GM23338 (cell line): ENCODE results near the gene R3HCC1L. TPM values are rescaled to one million over a fixed set of nuclear protein-coding genes. Genes with fewer than 3 reads are reported as not detected.
A peak's percentile ranks its signal among the peaks of the same experiment; 100 is the strongest.

Experiments
- ATAC-seq: fragments of 200-7000 bp; cut with Tn5 transposase; 3 replicates; pipeline ENCODE4 v1.9.1; 2020
- DNase-seq: peaks from one replicate; pipeline ENCODE4 v3.0.0-alpha.2; 2015; ENCODE audit warnings: low spot score
- H2AFZ ChIP-seq: fragments of 200-600 bp; sonication (generic); 2 replicates; pipeline ENCODE4 v1.8.0; 2016; ENCODE audit warnings: antibody characterized with exemption, mild to moderate bottlenecking, moderate library complexity
- H3F3A ChIP-seq: fragments of 200-600 bp; sonication (generic); replicated peaks from 2 replicates; pipeline ENCODE4 v1.8.0; 2017; ENCODE audit warnings: antibody characterized with exemption, mixed run types, low read depth
- H3K27ac ChIP-seq: fragments of 200-600 bp; sonication (generic); 2 replicates; pipeline ENCODE4 v1.6.1; 2016; ENCODE audit warnings: low read depth
- H3K27me3 ChIP-seq: fragments of 200-600 bp; sonication (generic); 2 replicates; pipeline ENCODE4 v1.8.0; 2016; ENCODE audit warnings: mild to moderate bottlenecking, mixed run types, moderate library complexity; ENCODE audit not compliant: insufficient read depth
- H3K36me3 ChIP-seq: fragments of 200-600 bp; sonication (generic); 2 replicates; pipeline ENCODE4 v1.8.0; 2016; ENCODE audit warnings: mild to moderate bottlenecking; ENCODE audit not compliant: insufficient read depth
- H3K4me1 ChIP-seq: fragments of 200-600 bp; sonication (generic); 2 replicates; pipeline ENCODE4 v1.8.0; 2016; ENCODE audit warnings: mild to moderate bottlenecking, moderate library complexity; ENCODE audit not compliant: insufficient read depth
- H3K4me2 ChIP-seq: fragments of 200-600 bp; sonication (generic); 2 replicates; pipeline ENCODE4 v1.7.1; 2017; ENCODE audit warnings: mixed run types
- H3K4me3 ChIP-seq: fragments of 200-600 bp; sonication (generic); 2 replicates; pipeline ENCODE4 v1.6.1; 2016; ENCODE audit warnings: mixed run types
- H3K79me2 ChIP-seq: fragments of 200-600 bp; sonication (generic); replicated peaks from 2 replicates; pipeline ENCODE4 v1.8.0; 2017; ENCODE audit warnings: mild to moderate bottlenecking; ENCODE audit not compliant: insufficient read depth
- H3K9me2 ChIP-seq: fragments of 200-600 bp; sonication (generic); 2 replicates; pipeline ENCODE4 v1.8.0; 2017; ENCODE audit not compliant: insufficient read depth
- H4K20me1 ChIP-seq: fragments of 200-600 bp; sonication (generic); replicated peaks from 2 replicates; pipeline ENCODE4 v1.8.0; 2017; ENCODE audit warnings: mild to moderate bottlenecking; ENCODE audit not compliant: insufficient read depth
- H3K27ac Mint-ChIP-seq: 2 replicates; pipeline ENCODE4 v1.8.0; 2020; ENCODE audit warnings: inconsistent platforms, mild to moderate bottlenecking, moderate library complexity, mixed read lengths
- H3K27me3 Mint-ChIP-seq: 3 replicates; pipeline ENCODE4 v1.8.0; 2022; ENCODE audit warnings: low read depth, mild to moderate bottlenecking, moderate library complexity, mixed read lengths, inconsistent platforms; ENCODE audit not compliant: insufficient read depth, poor library complexity
- H3K36me3 Mint-ChIP-seq: 3 replicates; pipeline ENCODE4 v1.8.0; 2021; ENCODE audit warnings: low read depth, mild to moderate bottlenecking, inconsistent platforms, moderate library complexity, mixed read lengths
- H3K4me1 Mint-ChIP-seq: 3 replicates; pipeline ENCODE4 v1.8.0; 2020; ENCODE audit warnings: mild to moderate bottlenecking, inconsistent platforms, mixed read lengths
- H3K4me3 Mint-ChIP-seq: 3 replicates; pipeline ENCODE4 v1.8.0; 2021; ENCODE audit warnings: moderate library complexity, mild to moderate bottlenecking, inconsistent platforms, mixed read lengths
- H3K9me3 Mint-ChIP-seq: 3 replicates; pipeline ENCODE4 v1.8.0; 2020; ENCODE audit warnings: moderate library complexity, mild to moderate bottlenecking, inconsistent platforms, mixed read lengths
- CREB1 ChIP-seq: fragments of 250-450 bp; sonication (Bioruptor Pico); IDR thresholded peaks from 2 replicates; pipeline ENCODE4 v1.5.0; 2020; ENCODE audit warnings: low read depth, mild to moderate bottlenecking, moderate library complexity
- CTCF ChIP-seq, 2 experiments: fragments of 200-600 bp in 1 of 2; sonication (generic) in 1 of 2; conservative IDR thresholded peaks; 2 replicates each; pipeline versions ENCODE4 v1.5.1 to v1.6.1; 2016 to 2017; ENCODE audit warnings: antibody characterized with exemption in 2 of 2, low read depth in 2 of 2, mild to moderate bottlenecking in 2 of 2, moderate library complexity in 1 of 2
- ETS1 ChIP-seq: IDR thresholded peaks from 2 replicates; pipeline ENCODE4 v1.6.1; 2016; ENCODE audit warnings: antibody characterized with exemption
- EZH2 ChIP-seq: fragments of 200-600 bp; sonication (generic); IDR thresholded peaks from one replicate; pipeline ENCODE4 v1.8.0; 2017; ENCODE audit warnings: antibody characterized with exemption, mild to moderate bottlenecking, low read depth; ENCODE audit not compliant: unreplicated experiment
- EZH2phosphoT487 ChIP-seq: fragments of 200-600 bp; sonication (generic); IDR thresholded peaks from one replicate; pipeline ENCODE4 v1.8.1; 2018; ENCODE audit warnings: antibody characterized with exemption; ENCODE audit not compliant: unreplicated experiment
- JUNB ChIP-seq: IDR thresholded peaks from one replicate; pipeline ENCODE4 v1.6.1; 2016; ENCODE audit warnings: antibody characterized with exemption; ENCODE audit not compliant: unreplicated experiment
- NANOG ChIP-seq: IDR thresholded peaks from 2 replicates; pipeline ENCODE4 v1.6.1; 2016; ENCODE audit warnings: antibody characterized with exemption, borderline replicate concordance
- POLR2AphosphoS5 ChIP-seq: IDR thresholded peaks from 2 replicates; pipeline ENCODE4 v1.6.1; 2016; ENCODE audit warnings: antibody characterized with exemption, low read depth
- REST ChIP-seq: IDR thresholded peaks from one replicate; pipeline ENCODE4 v1.6.1; 2018; ENCODE audit warnings: antibody characterized with exemption; ENCODE audit not compliant: unreplicated experiment
- STAT1 ChIP-seq: IDR thresholded peaks from one replicate; pipeline ENCODE4 v1.6.1; 2016; ENCODE audit warnings: antibody characterized with exemption; ENCODE audit not compliant: unreplicated experiment
- ZNF114 ChIP-seq: fragments of 250-450 bp; sonication (Bioruptor Pico); IDR thresholded peaks from 2 replicates; pipeline ENCODE4 v1.5.0; 2020; ENCODE audit warnings: mild to moderate bottlenecking, moderate library complexity
- ZNF462 ChIP-seq: fragments of 250-450 bp; sonication (Bioruptor Pico); IDR thresholded peaks from 2 replicates; pipeline ENCODE4 v1.5.0; 2020; ENCODE audit warnings: mild to moderate bottlenecking, moderate library complexity
- polyA plus RNA-seq: library from polyadenylated mRNA; unstranded; fragments of >200 nt; fragmentation: Nextera tagmentation; extraction: Ambion mirVana; gene quantifications from 2 replicates; pipeline ENCODE4 v1.2.1, GENCODE V29; 2016
- total RNA-seq: library from RNA; depleted of rRNA; stranded (reverse); fragments of >200 nt; shearing (Covaris generic); gene quantifications from 2 replicates; pipeline ENCODE4 v1.2.3, GENCODE V29; 2014

The R3HCC1L gene
- total and polyA plus RNA-seq, 2 experiments from 2014 or later = 9.3 to 15.8 TPM

- H3K27ac ChIP-seq = peak overlapping the region; percentile 21; the same call in 1 of the 2 replicates
- peak; percentile 15 for DNase-seq
- TF ChIP-seq STAT1 (no peak), ZNF114 (CRISPR knock-in tag) (no peak), EZH2 (no peak), EZH2phosphoT487 (no peak), ZNF462 (CRISPR knock-in tag) (no peak), CREB1 (CRISPR knock-in tag) (no peak), ETS1 (no peak), JUNB (no peak), POLR2AphosphoS5 (no peak), NANOG (no peak), REST (no peak), CTCF (conservative IDR thresholded peaks at IDR 0.05; ENCODE audit: low read depth in 2 of 2) (no peak)
- no peaks in the 10 kb centered on the region for H4K20me1 ChIP-seq
- peaks cover 9% of the 10 kb centered on the region; the same call in 2 of the 3 replicates for H3K36me3 Mint-ChIP-seq
- H3K27me3 Mint-ChIP-seq = peaks cover 2% of the 10 kb centered on the region
- peaks cover 48% of the 10 kb centered on the region for H3K4me1 ChIP-seq
- H3K4me2 ChIP-seq = peak overlapping the region; percentile 40; the same call in 1 of the 2 replicates
- H3K4me3 Mint-ChIP-seq = no peak overlapping the region
- no peaks in the 10 kb centered on the region for H3F3A ChIP-seq
- H3K36me3 ChIP-seq = no peaks in the 10 kb centered on the region
- H3K27me3 ChIP-seq = no peaks in the 10 kb centered on the region
- no peak overlapping the region for H3K27ac Mint-ChIP-seq
- H3K79me2 ChIP-seq = peaks cover 35% of the 10 kb centered on the region
- H3K4me1 Mint-ChIP-seq = peaks cover 58% of the 10 kb centered on the region
- H3K4me3 ChIP-seq = no peak overlapping the region
- H2AFZ ChIP-seq = no peak overlapping the region
- H3K9me3 Mint-ChIP-seq = peaks cover 2% of the 10 kb centered on the region; the same call in 2 of the 3 replicates
- peak; percentile 19; the same call in 1 of the 3 replicates for ATAC-seq
- H3K9me2 ChIP-seq = no peaks in the 10 kb centered on the region
Measured at GRCh38 chr10:98172495-98172894, 38.0 kb downstream of the R3HCC1L start.
